Endothelial cell (in vitro differentiated cells): ENCODE data around the gene PACS1. TPM values are rescaled to one million over a fixed set of nuclear protein-coding genes. Genes with fewer than 3 reads are reported as not detected.
A peak's percentile ranks its signal among the peaks of the same experiment; 100 is the strongest.

Experiments
- DNase-seq: peaks from one replicate; pipeline ENCODE4 v3.0.0; 2021; ENCODE audit warnings: low spot score
- H3K27ac Mint-ChIP-seq: one replicate; pipeline ENCODE4 v1.8.0; 2021; ENCODE audit warnings: mixed read lengths, inconsistent platforms; ENCODE audit not compliant: unreplicated experiment
- H3K27me3 Mint-ChIP-seq: one replicate; pipeline ENCODE4 v1.8.0; 2021; ENCODE audit warnings: mild to moderate bottlenecking, moderate library complexity, mixed read lengths, inconsistent platforms; ENCODE audit not compliant: unreplicated experiment
- H3K36me3 Mint-ChIP-seq: one replicate; pipeline ENCODE4 v1.8.0; 2021; ENCODE audit warnings: mild to moderate bottlenecking, low read depth, mixed read lengths, inconsistent platforms; ENCODE audit not compliant: unreplicated experiment
- H3K4me1 Mint-ChIP-seq: one replicate; pipeline ENCODE4 v1.8.0; 2021; ENCODE audit warnings: mild to moderate bottlenecking, mixed read lengths, inconsistent platforms; ENCODE audit not compliant: unreplicated experiment
- H3K4me3 Mint-ChIP-seq: one replicate; pipeline ENCODE4 v1.8.0; 2021; ENCODE audit warnings: mild to moderate bottlenecking, mixed read lengths, inconsistent platforms; ENCODE audit not compliant: unreplicated experiment
- H3K9me3 Mint-ChIP-seq: one replicate; pipeline ENCODE4 v1.8.0; 2021; ENCODE audit warnings: mixed read lengths, inconsistent platforms; ENCODE audit not compliant: unreplicated experiment
- total RNA-seq: library from RNA; stranded (reverse); fragmentation: NEBNext Ultra II Directional; extraction: Animal tissue kit (Norgen Biotek cat#: 25700); gene quantifications from one replicate; pipeline ENCODE4 v1.2.1, GENCODE V29; 2021; ENCODE audit not compliant: unreplicated experiment
- TF ChIP-seq, protein P1 (sequence below): fragments of 200-600 bp; sonication (generic); IDR thresholded peaks from one replicate; pipeline ENCODE4 v1.5.0; 2021; ENCODE audit warnings: antibody characterized with exemption; ENCODE audit not compliant: unreplicated experiment

Gene PACS1
- total RNA-seq, 1 donor from 2014 or later, result 114 TPM

DNA sequence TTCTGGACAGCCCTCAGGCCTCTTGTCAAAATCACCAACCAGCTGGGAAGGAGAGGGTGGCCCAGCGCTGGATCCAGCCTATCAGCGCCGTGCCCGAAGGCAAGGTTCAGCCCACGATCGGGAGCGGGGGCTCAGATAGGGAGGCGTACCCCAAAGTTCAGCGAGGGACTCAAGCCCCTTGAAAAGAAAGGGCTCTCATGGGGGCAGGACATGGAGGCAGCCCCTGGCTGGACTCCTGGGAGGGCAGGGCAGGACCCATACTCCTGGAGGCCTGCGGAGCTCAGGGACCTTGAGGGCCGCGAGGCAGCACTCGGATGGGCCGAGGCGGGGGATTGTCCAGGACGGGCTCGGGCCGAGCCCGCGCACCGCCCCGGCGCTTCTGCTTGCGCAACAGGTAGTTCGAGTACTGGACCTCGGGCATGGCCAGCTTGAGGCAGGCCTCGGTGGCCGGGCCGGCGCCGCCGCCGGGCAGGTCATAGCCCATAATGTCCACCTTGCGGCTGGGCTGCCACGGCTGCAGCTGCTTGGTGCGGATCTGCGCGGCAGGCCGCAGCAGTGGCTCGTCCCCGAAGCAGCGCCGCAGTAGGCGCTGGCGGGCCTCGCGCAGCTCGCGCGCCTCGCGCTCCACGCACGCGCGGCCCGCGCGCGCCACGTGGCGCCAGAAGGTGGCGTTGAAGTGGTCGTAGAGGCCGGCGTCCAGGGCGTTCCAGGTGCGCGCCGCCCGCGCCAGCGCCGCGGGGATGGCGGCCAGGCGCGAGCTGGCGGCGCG lies 27.7 kb upstream of the PACS1 start:
- H3K27me3 Mint-ChIP-seq, result peaks cover 14% of the 10 kb centered on the region
- H3K9me3 Mint-ChIP-seq, result no peaks in the 10 kb centered on the region
- H3K36me3 Mint-ChIP-seq, result peaks cover 7% of the 10 kb centered on the region
- H3K27ac Mint-ChIP-seq, result no peak overlapping the region
- no peaks in the 10 kb centered on the region for H3K4me1 Mint-ChIP-seq
- DNase-seq, result no peak
- TF ChIP-seq, protein P1, sequence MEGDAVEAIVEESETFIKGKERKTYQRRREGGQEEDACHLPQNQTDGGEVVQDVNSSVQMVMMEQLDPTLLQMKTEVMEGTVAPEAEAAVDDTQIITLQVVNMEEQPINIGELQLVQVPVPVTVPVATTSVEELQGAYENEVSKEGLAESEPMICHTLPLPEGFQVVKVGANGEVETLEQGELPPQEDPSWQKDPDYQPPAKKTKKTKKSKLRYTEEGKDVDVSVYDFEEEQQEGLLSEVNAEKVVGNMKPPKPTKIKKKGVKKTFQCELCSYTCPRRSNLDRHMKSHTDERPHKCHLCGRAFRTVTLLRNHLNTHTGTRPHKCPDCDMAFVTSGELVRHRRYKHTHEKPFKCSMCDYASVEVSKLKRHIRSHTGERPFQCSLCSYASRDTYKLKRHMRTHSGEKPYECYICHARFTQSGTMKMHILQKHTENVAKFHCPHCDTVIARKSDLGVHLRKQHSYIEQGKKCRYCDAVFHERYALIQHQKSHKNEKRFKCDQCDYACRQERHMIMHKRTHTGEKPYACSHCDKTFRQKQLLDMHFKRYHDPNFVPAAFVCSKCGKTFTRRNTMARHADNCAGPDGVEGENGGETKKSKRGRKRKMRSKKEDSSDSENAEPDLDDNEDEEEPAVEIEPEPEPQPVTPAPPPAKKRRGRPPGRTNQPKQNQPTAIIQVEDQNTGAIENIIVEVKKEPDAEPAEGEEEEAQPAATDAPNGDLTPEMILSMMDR, result no peak
- no peak overlapping the region for H3K4me3 Mint-ChIP-seq

DNA sequence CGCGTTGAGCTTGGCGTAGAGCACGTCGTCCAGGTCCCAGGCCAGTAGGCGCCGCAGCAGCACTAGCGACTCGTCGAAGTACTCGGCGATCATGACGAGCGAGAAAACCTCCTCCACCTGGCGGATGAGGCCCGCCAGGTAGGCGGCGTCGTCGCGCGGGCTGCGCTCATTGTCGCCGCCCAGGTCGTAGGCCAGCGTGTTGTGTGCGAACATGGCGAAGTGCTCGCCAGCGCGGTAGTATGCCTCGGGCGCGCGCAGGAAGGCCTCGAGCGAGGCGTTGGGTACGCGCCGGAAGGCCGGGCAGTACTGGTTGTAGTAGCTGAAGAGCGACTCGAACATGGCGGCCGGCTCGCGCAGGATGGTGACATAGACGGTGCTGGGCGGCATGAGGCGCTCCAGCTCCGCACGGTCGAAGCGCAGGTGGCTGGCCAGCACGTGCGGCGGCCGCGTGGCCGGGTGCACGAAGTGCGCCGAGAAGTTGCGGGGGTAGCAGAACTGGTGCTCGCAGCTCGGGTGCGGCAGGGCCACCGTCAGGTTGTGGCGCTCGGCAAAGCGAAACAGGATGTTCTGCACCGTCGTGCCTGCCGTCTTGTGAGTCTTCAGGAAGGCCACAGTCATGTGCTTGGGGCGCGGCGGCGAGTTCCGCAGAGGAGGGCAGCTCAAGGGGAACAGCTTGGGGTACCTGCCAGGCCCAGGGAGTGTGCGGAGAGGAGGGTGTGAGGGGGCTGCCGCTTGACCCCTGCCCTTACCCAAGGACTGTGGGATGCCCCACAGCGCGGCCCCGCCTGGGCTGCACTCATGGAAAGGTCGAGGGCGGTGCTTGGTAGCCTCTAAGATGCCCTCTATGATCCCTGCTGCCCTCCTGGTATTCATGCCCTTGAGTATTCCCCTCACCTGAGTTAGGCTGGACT lies 26.8 kb upstream of the PACS1 start:
- no peak overlapping the region for H3K4me3 Mint-ChIP-seq
- DNase-seq, result no peak
- no peak overlapping the region for H3K27ac Mint-ChIP-seq
- no peaks in the 10 kb centered on the region for H3K4me1 Mint-ChIP-seq
- H3K36me3 Mint-ChIP-seq, result peaks cover 7% of the 10 kb centered on the region
- TF ChIP-seq, protein P1, result no peak
- peaks cover 16% of the 10 kb centered on the region for H3K27me3 Mint-ChIP-seq
- H3K9me3 Mint-ChIP-seq, result no peaks in the 10 kb centered on the region

DNA sequence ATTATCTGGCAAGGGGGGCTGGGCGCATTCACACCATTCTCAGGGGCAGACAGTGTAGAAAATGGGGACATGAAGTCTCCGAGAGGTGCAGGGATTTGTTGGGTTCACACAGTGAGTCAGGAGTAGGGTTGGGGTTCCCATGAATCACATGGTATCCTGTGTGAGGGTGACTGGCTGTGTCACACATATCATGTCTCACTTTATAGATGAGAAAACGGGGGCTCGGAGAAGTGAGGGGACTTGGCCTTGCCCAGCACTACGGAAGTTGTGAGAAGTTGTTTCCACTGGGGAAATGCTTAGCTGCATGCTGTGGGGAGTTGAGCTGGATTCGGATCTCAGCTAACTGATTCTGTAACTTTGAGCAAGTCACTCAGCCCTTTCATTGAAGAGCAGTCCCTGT lies 25.3 kb upstream of the PACS1 start:
- peaks cover 7% of the 10 kb centered on the region for H3K36me3 Mint-ChIP-seq
- no peak for DNase-seq
- H3K4me1 Mint-ChIP-seq, result peaks cover 2% of the 10 kb centered on the region
- TF ChIP-seq, protein P1, result no peak
- peaks cover 12% of the 10 kb centered on the region for H3K27me3 Mint-ChIP-seq
- H3K4me3 Mint-ChIP-seq, result peak overlapping the region; percentile 43
- no peak overlapping the region for H3K27ac Mint-ChIP-seq
- H3K9me3 Mint-ChIP-seq, result no peaks in the 10 kb centered on the region

DNA sequence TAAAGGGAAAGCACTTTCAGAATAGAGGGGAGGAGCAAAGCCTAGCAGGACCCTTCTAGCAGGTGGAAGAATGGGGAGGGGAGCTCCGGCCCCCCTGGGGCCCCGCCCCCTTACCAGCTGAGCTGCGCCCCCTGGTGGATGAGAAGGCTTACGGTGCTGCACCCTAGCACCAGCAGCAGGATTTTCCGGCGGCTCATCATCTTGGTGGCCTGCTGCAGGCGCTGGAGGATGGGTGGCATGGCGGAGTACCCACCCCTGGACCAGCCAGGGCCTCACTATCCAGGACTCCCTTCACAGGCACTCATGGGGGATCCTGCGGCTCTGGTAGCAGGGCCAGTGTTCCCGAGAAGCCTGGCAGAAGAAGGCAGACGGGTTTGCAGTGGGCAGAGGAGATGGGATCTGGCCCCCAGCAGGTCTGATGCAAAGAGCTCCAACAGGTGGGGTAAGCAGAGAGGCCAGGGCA lies 24.9 kb upstream of the PACS1 start:
- DNase-seq, result peak; percentile 88
- no peak overlapping the region for H3K27ac Mint-ChIP-seq
- TF ChIP-seq, protein P1, result peak; percentile 97
- H3K9me3 Mint-ChIP-seq, result no peaks in the 10 kb centered on the region
- peaks cover 13% of the 10 kb centered on the region for H3K27me3 Mint-ChIP-seq
- H3K4me3 Mint-ChIP-seq, result no peak overlapping the region
- peaks cover 7% of the 10 kb centered on the region for H3K36me3 Mint-ChIP-seq
- H3K4me1 Mint-ChIP-seq, result peaks cover 2% of the 10 kb centered on the region
